Mucosa of stomach (tissue), 1 donor: Measurements from ENCODE around the gene HYKK.
A peak's percentile ranks its signal among the peaks of the same experiment; 100 is the strongest.
"Not testable (repeated sequence)": the region's sequence is repeated elsewhere in the genome, so short reads cannot be mapped to it uniquely, and the experiment has no call there.

Experiments
- H3K27me3 ChIP-seq: one replicate; pipeline ENCODE4 v1.7.0; 2013; ENCODE audit warnings: mild to moderate bottlenecking, low read length; ENCODE audit not compliant: control insufficient read depth, insufficient read depth
- H3K36me3 ChIP-seq: one replicate; pipeline ENCODE4 v1.7.0; 2013; ENCODE audit warnings: low read length; ENCODE audit not compliant: control insufficient read depth, insufficient read depth
- H3K4me1 ChIP-seq: one replicate; pipeline ENCODE4 v1.7.0; 2013; ENCODE audit warnings: mild to moderate bottlenecking, low read length; ENCODE audit not compliant: control insufficient read depth, insufficient read depth
- H3K4me3 ChIP-seq: one replicate; pipeline ENCODE4 v1.7.0; 2013; ENCODE audit warnings: low read length
- H3K9ac ChIP-seq: one replicate; pipeline ENCODE4 v1.7.0; 2013; ENCODE audit warnings: mild to moderate bottlenecking, low read length, moderate library complexity
- H3K9me3 ChIP-seq: one replicate; pipeline ENCODE4 v1.7.0; 2013; ENCODE audit warnings: mild to moderate bottlenecking, low read length, moderate library complexity; ENCODE audit not compliant: control insufficient read depth
- donor health status: Pancreatic carcinoma.

The HYKK gene

DNA sequence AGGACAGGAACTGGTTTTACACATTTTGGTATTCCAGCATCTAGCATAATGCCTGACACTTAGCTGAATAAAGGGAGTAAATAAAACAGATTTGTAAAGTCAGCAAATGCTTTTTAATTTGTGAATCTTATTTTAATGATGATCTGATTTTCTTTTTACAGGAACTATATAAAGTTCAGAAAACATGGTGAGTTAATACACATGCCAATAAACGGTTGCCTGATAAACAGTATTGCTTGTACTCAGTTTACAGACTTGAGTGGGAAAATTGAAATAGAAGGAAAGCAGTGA is 34.3 kb downstream of the HYKK start:
- Histone ChIP-seq H3K4me1 (no peaks in the 10 kb centered on the region), H3K36me3 (peaks cover 7% of the 10 kb centered on the region), H3K4me3 (no peak overlapping the region), H3K27me3 (no peaks in the 10 kb centered on the region), H3K9ac (peak overlapping the region; percentile 78), H3K9me3 (no peaks in the 10 kb centered on the region)

DNA sequence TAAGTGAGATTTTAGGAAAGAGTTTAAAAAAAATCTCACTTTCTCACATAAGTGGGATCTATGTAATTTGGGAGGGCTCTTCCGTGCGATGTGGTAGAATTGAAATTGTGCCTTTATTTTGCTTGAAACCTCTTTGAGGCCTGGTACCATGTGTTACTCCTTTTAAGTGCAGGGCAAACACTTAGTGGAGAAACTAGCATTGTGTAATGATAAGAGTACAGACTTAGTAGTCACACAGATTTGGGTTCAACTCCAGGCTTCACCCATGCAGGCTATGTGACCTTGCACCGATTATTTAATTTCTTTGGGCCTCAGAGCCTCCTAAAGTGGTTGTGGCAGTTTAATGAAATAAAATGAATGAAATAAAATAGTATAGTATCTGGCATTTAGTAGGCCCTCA is 35.3 kb downstream of the HYKK start:
- no peak overlapping the region for H3K9ac ChIP-seq
- H3K27me3 ChIP-seq, result no peaks in the 10 kb centered on the region
- no peak overlapping the region for H3K4me3 ChIP-seq
- no peaks in the 10 kb centered on the region for H3K4me1 ChIP-seq
- H3K9me3 ChIP-seq, result no peaks in the 10 kb centered on the region
- peaks cover 7% of the 10 kb centered on the region for H3K36me3 ChIP-seq

DNA sequence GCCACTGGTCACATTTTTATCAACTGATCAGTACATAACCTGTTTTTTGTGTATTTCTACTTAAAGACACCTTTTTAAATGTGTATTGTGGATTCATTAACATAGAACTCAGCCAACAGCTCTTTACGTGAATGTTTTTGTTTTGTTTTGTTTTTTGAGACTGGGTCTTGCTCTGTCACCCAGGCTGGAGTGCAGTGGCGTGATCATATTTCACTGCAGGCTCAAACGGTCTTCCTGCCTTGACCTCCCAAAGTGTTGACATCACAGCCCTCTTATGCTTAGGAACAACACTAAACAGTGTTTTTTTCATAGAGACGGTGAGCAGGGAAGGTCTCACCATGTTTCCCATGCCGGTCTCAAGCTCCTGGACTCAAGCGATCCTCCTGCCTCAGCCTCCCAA is 42.8 kb downstream of the HYKK start:
- peaks cover 16% of the 10 kb centered on the region for H3K36me3 ChIP-seq
- H3K4me1 ChIP-seq, result no peaks in the 10 kb centered on the region
- H3K9me3 ChIP-seq, result no peaks in the 10 kb centered on the region
- H3K4me3 ChIP-seq, result no peak overlapping the region
- no peak overlapping the region for H3K9ac ChIP-seq
- H3K27me3 ChIP-seq, result no peaks in the 10 kb centered on the region

DNA sequence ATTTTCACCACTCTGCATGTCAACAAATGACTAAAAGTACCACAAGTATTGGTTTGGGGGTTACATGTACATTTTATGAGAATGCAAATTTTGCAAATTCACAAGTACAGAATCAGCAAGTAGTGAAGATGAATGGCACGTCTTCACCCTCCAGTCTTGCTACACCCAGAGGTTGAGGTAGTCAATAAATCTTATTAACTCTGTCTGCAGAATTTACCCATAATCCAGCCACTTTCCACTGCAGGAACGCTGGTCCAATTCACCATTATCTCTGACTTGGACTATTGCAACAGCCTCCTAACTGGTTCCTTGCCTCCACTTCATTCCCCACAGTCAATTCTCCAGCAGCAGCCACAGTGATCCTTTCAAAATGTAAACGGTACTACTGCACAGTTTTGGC is 43.4 kb downstream of the HYKK start:
- Histone ChIP-seq H3K9me3 (no peaks in the 10 kb centered on the region), H3K4me3 (no peak overlapping the region), H3K4me1 (no peaks in the 10 kb centered on the region), H3K9ac (no peak overlapping the region), H3K27me3 (no peaks in the 10 kb centered on the region), H3K36me3 (peaks cover 11% of the 10 kb centered on the region)

DNA sequence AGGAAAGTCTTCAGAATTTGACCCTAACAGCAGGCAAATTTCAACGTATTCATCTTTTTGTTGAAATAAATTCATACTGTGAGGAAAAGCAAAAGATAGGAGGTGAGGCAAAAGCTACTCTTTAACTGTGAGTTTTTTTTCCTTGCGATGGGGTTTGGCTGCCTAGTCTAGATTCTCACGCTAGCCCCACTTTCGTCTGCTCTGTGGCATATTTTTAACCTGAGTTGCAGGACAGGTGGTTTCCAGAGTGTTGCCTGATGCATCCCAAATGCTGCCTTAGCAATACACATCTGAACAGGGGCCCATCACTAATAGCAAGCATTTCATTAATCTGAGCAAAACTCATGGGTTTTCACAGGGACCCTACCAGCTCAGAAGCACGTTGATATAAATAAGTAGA is 44.5 kb downstream of the HYKK start:
- Histone ChIP-seq H3K36me3 (peaks cover 11% of the 10 kb centered on the region), H3K4me1 (no peaks in the 10 kb centered on the region), H3K27me3 (no peaks in the 10 kb centered on the region), H3K9me3 (no peaks in the 10 kb centered on the region), H3K9ac (no peak overlapping the region), H3K4me3 (no peak overlapping the region)

DNA sequence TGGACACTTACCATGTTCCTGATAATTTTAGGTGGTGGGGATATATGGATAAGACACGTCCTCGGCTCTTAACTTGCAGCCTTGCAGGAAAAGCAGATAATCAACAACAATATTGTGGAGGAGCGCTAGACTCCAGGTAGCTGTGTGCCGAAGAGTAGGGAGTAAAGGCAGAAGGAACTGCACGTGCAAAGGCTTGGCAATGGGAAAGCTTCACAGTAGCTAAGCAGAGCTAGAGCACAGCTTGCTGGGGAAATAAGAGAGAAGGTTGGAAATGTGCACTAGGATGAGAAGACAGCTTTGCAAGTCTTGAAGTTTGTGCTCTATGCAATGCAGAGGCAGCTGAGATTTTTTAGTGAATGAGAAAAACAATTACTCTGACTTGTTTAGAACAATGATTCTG is 45.2 kb downstream of the HYKK start:
- H3K9ac ChIP-seq, result no peak overlapping the region
- H3K4me3 ChIP-seq, result no peak overlapping the region
- no peaks in the 10 kb centered on the region for H3K4me1 ChIP-seq
- peaks cover 11% of the 10 kb centered on the region for H3K36me3 ChIP-seq
- H3K9me3 ChIP-seq, result no peaks in the 10 kb centered on the region
- H3K27me3 ChIP-seq, result no peaks in the 10 kb centered on the region

DNA sequence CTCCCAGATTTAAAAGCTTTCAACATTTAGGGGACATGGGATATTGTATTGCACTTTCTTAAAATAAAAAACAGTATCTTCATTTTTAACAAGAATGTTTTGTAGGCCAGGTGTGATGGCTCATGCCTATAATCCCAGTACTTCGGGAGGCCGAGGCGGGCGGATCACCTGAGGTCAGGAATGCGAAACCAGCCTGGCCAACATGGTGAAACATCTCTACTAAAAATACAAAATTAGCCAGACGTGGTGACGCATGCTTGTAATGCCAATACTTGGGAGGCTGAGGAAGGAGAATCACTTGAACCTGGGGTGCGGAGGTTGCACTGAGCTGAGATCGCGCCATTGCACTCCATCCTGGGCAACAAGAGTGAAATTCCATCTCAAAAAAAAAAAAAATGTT is 52.8 kb downstream of the HYKK start:
- not testable (repeated sequence) for H3K4me1 ChIP-seq, H3K9me3 ChIP-seq, H3K27me3 ChIP-seq, H3K9ac ChIP-seq, H3K4me3 ChIP-seq, H3K36me3 ChIP-seq

DNA sequence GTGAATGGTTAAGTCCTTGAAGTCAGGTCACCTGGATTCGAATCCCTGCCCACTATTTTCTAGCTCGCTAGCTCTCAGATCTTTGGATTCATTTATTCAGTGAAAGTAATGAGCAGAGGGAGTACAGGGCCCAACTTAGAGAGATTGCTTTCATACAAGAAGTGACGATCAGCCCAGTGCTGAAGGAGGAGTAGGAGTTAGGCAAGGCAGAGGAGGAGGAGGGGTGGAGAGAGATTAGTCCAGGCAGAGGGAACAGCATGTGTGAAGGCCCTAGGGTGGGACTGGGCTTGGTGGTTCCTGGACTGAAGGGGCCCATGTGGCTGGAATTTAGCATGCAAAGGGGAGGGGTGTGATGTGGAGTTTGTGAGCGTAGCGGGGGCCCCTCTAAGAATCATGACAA is 54.1 kb downstream of the HYKK start:
- H3K4me1 ChIP-seq, result peaks cover 12% of the 10 kb centered on the region
- no peak overlapping the region for H3K9ac ChIP-seq
- H3K9me3 ChIP-seq, result no peaks in the 10 kb centered on the region
- H3K27me3 ChIP-seq, result peaks cover 7% of the 10 kb centered on the region
- no peak overlapping the region for H3K4me3 ChIP-seq
- no peaks in the 10 kb centered on the region for H3K36me3 ChIP-seq

DNA sequence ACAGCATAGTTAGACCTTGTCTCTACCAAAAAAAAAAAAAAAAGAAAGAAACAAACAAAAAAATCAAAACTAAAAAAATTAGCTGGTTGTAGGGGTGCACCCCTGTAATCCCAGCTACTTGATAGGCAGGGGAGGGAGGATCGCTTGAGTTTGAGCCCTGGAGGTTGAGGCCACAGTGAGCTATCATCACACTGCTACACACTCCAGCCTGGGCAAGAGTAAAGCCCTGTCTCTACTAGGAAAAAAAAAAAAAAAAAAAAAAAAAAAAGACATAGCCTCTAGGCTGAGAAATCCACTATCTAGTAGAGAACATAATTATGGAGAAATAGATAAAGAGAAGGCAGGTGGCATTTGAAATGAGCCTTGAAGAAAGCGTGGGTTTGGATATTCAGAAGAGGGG is 55.7 kb downstream of the HYKK start:
- Histone ChIP-seq H3K4me1 (peaks cover 12% of the 10 kb centered on the region), H3K4me3 (no peak overlapping the region), H3K9ac (no peak overlapping the region), H3K9me3 (no peaks in the 10 kb centered on the region), H3K27me3 (peaks cover 9% of the 10 kb centered on the region), H3K36me3 (no peaks in the 10 kb centered on the region)

DNA sequence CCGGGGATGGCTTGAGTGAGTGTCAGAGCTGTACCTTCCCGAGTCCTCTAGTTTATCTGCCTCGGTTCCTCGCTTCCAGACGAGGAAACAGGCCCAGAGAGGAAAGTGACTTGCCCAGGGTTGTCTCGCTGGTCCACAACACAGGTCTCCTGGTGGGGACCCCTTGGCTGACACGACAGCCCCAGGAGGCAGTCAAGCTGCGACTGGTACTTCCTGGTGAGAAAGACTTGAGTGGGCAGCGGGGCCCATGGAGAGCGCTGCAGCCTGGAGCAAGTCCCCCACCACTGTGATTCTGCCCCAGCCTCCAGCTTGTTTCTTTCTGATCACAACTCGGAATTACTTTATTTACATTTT is 57.3 kb downstream of the HYKK start:
- peaks cover 9% of the 10 kb centered on the region for H3K27me3 ChIP-seq
- peaks cover 12% of the 10 kb centered on the region for H3K4me1 ChIP-seq
- no peaks in the 10 kb centered on the region for H3K9me3 ChIP-seq
- peak overlapping the region; percentile 59 for H3K9ac ChIP-seq
- H3K4me3 ChIP-seq, result no peak overlapping the region
- no peaks in the 10 kb centered on the region for H3K36me3 ChIP-seq

DNA sequence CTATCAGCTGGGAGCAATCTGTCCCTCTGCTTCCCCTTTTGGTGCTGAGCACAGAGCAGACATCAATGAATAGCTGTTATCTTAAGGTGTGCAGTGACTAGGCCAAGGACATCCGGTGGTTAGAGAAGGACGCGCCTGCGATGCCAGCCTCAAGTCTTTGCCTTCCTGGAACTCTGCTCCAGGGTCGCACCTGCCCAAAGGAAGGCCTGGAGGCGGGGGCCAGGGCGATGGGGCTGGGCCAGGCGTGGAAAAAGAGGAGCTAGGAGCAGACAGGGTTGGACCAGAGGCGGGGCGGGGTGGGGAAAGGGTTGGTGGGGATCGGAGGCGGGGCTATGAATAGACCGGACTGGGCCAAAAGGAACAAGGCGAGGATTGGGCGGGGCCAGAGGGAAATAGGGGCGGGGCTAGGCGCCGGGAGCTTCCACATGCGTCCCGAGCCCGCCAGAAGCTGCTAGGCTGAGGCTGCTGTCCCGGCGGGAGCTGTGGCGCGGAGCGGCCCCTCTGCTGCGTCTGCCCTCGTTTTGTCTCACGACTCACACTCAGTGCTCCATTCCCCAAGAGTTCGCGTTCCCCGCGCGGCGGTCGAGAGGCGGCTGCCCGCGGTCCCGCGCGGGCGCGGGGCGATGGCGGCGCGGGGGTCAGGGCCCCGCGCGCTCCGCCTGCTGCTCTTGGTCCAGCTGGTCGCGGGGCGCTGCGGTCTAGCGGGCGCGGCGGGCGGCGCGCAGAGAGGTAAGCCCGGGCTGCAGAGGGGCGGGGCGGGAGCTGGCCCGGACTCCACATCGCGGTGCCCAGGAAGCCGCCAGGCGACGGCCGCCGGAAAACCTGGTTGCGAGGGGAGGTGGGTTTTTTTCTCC is 57.9 kb downstream of the HYKK start, which contains the start of gene CHRNA5:
Gene CHRNA5, plus strand, starts transcription at position 424 of the 854 bp plus-strand sequence. Its CDS starts 200 bp downstream, at position 624.
- H3K36me3 ChIP-seq, result no peaks in the 10 kb centered on the region
- H3K9me3 ChIP-seq, result no peaks in the 10 kb centered on the region
- peaks cover 12% of the 10 kb centered on the region for H3K4me1 ChIP-seq
- peak within 1 kb of the TSS; percentile 59 for H3K9ac ChIP-seq
- peaks cover 9% of the 10 kb centered on the region for H3K27me3 ChIP-seq
- H3K4me3 ChIP-seq, result peak within 1 kb of the TSS; percentile 66

DNA sequence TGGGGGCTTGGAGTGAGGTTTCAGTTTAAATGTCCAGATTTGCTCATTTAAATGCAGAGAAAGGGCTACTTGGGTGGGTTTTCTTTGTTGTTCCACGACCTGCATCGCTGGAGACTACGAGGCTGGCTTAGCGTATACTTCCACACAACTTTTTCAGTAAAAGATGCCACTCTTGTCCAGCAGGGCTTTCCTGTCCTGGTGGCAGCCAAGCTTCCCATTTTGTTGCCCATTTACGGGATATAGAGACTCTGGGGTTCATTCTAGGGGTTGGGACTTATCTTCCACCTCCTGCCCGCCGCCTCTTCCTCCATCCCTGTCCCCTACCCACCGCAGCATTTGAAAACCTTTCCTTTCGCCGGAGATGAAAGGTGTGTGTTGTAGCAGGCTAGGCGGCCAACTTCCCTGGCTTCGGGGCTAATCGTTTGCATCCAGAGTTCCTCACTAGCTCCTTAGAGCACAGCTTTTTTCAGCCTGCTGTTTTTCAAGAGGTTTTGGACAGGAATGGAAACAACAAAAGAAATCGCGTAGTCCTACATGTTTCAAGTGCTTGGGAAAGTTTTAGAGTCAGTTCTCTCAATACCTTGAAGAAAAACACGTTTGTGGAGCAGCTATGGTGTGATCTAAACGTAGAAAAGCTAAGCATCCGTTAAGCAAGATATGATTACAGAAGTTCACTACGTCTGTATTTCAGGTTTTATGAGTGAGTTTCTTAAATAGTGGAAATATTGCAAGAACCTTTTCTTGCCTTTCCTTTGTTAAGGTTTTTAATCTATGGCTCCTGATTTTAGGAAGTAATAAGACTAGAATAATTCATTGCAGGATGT is 58.8 kb downstream of the HYKK start:
- Histone ChIP-seq H3K4me1 (peaks cover 12% of the 10 kb centered on the region), H3K27me3 (peaks cover 9% of the 10 kb centered on the region), H3K4me3 (peak overlapping the region; percentile 66), H3K9me3 (no peaks in the 10 kb centered on the region), H3K9ac (peak overlapping the region; percentile 59), H3K36me3 (no peaks in the 10 kb centered on the region)
